H1 (cell line): ENCODE measurements around the gene ZCCHC17. TPM values are rescaled to one million over a fixed set of nuclear protein-coding genes. Genes with fewer than 3 reads are reported as not detected.

Source experiments
- CTCF ChIA-PET: fragments of 300-600 bp; sonication (Branson Sonifier 250); formaldehyde crosslinking; loops from one replicate; lab custom pipeline; 2021; ENCODE audit not compliant: partially characterized antibody; lab: Charles Lee
- POLR2A ChIA-PET: fragments of 300-600 bp; sonication (Branson Sonifier 250); formaldehyde crosslinking; loops from one replicate; lab custom pipeline; 2021; ENCODE audit warnings: inconsistent platforms; ENCODE audit not compliant: partially characterized antibody; lab: Charles Lee
- DNase-seq, 2 experiments: peaks; one replicate each; pipeline versions ENCODE4 v3.0.0 to v3.0.0-alpha.2; 2010 to 2022; ENCODE audit warnings: low spot score in 2 of 2, low read depth in 1 of 2, mixed read lengths in 1 of 2
- FAIRE-seq: peaks from 2 replicates; lab custom pipeline; 2011; peaks lifted over from hg19 to GRCh38; lab: Jason Lieb, UNC
- H2AFZ ChIP-seq: 2 replicates; pipeline ENCODE4 v1.8.1; 2012; ENCODE audit warnings: low read length, inconsistent platforms
- H2AK5ac ChIP-seq: 2 replicates; pipeline ENCODE4 v1.6.1; 2013; ENCODE audit warnings: low read depth, low read length
- H2BK120ac ChIP-seq: replicated peaks from 2 replicates; pipeline ENCODE3; 2013; ENCODE audit warnings: low read depth, low read length, inconsistent platforms
- H2BK12ac ChIP-seq: 2 replicates; pipeline ENCODE4 v1.6.1; 2013; ENCODE audit warnings: low read depth, low read length
- H2BK15ac ChIP-seq: 2 replicates; pipeline ENCODE4 v1.6.1; 2013; ENCODE audit warnings: low read length
- H2BK20ac ChIP-seq: 2 replicates; pipeline ENCODE4 v1.6.1; 2013; ENCODE audit warnings: low read length
- H2BK5ac ChIP-seq: 2 replicates; pipeline ENCODE4 v1.6.1; 2013; ENCODE audit warnings: low read depth, low read length
- H3K14ac ChIP-seq: 2 replicates; pipeline ENCODE4 v1.6.1; 2013; ENCODE audit warnings: inconsistent platforms; ENCODE audit not compliant: insufficient read length
- H3K18ac ChIP-seq: 2 replicates; pipeline ENCODE4 v1.6.1; 2013; ENCODE audit warnings: low read length; ENCODE audit errors: extremely low read depth
- H3K23ac ChIP-seq: 2 replicates; pipeline ENCODE4 v1.6.1; 2013; ENCODE audit warnings: inconsistent platforms; ENCODE audit not compliant: insufficient read length
- H3K23me2 ChIP-seq: 2 replicates; pipeline ENCODE4 v1.6.1; 2013; ENCODE audit warnings: low read depth, low read length
- H3K27ac ChIP-seq: 2 replicates; pipeline ENCODE4 v1.6.1; 2011; ENCODE audit warnings: low read depth, low read length, inconsistent platforms
- H3K27me3 ChIP-seq, 4 experiments: replicated peaks in 1 of 4; 1 replicate in 1 of 4; 2 replicates in 3 of 4; pipeline versions ENCODE4 v1.6.1 to v1.8.1; 2011 to 2013; ENCODE audit warnings: low read length in 3 of 4, mild to moderate bottlenecking in 3 of 4, inconsistent platforms in 2 of 4, mixed read lengths in 2 of 4, moderate library complexity in 1 of 4; ENCODE audit not compliant: control insufficient read depth in 3 of 4, insufficient read depth in 3 of 4; ENCODE audit errors: extremely low read depth in 1 of 4
- H3K36me3 ChIP-seq, 4 experiments: 2 replicates each; pipeline versions ENCODE4 v1.6.1 to v1.8.1; 2011 to 2013; ENCODE audit warnings: mild to moderate bottlenecking in 4 of 4, low read length in 3 of 4, moderate library complexity in 2 of 4, control low read depth in 1 of 4, inconsistent platforms in 1 of 4; ENCODE audit not compliant: insufficient read depth in 4 of 4, control insufficient read depth in 2 of 4
- H3K4ac ChIP-seq: replicated peaks from 2 replicates; pipeline ENCODE3; 2013; ENCODE audit warnings: low read length, low read depth, mixed read lengths, inconsistent platforms; ENCODE audit not compliant: insufficient read length
- H3K4me1 ChIP-seq, 4 experiments: replicated peaks in 1 of 4; 1 replicate in 1 of 4; 2 replicates in 3 of 4; pipeline versions ENCODE4 v1.6.1 to v1.8.1; 2011 to 2013; ENCODE audit warnings: low read length in 3 of 4, inconsistent platforms in 2 of 4, mixed read lengths in 1 of 4; ENCODE audit not compliant: insufficient read depth in 4 of 4, control insufficient read depth in 3 of 4
- H3K4me2 ChIP-seq, 2 experiments: 2 replicates each; pipeline versions ENCODE4 v1.6.1 to v1.8.1; 2011 to 2013; ENCODE audit warnings: low read depth in 2 of 2, low read length in 2 of 2, control low read depth in 1 of 2, inconsistent platforms in 1 of 2, mild to moderate bottlenecking in 1 of 2; ENCODE audit not compliant: insufficient read depth in 1 of 2
- H3K4me3 ChIP-seq, 4 experiments: fragments of 200-600, 300-600 bp in 1 of 4; sonication (generic), shearing (Covaris generic), sonication (Bioruptor Twin) in 1 of 4; 2 replicates each; pipeline versions ENCODE4 v1.5.1 to v1.8.1; 2011 to 2016; ENCODE audit warnings: low read length in 4 of 4, low read depth in 3 of 4, control low read depth in 2 of 4, inconsistent platforms in 2 of 4, mild to moderate bottlenecking in 2 of 4, mixed read lengths in 1 of 4, moderate library complexity in 1 of 4; ENCODE audit not compliant: insufficient read depth in 2 of 4; ENCODE audit errors: extremely low read depth in 1 of 4
- H3K56ac ChIP-seq: replicated peaks from 2 replicates; pipeline ENCODE3; 2013; ENCODE audit warnings: low read depth, mild to moderate bottlenecking, mixed read lengths, low read length, inconsistent platforms; ENCODE audit not compliant: insufficient read length
- H3K79me1 ChIP-seq: 2 replicates; pipeline ENCODE4 v1.6.1; 2013; ENCODE audit warnings: low read depth, low read length, control low read depth
- H3K79me2 ChIP-seq, 2 experiments: 2 replicates each; pipeline versions ENCODE4 v1.6.1 to v1.8.1; 2012 to 2013; ENCODE audit warnings: low read length in 2 of 2, mild to moderate bottlenecking in 2 of 2, inconsistent platforms in 1 of 2; ENCODE audit not compliant: insufficient read depth in 2 of 2, control insufficient read depth in 1 of 2
- H3K9ac ChIP-seq, 4 experiments: replicated peaks in 1 of 4; 1 replicate in 1 of 4; 2 replicates in 3 of 4; pipeline versions ENCODE4 v1.6.1 to v1.8.1; 2011 to 2013; ENCODE audit warnings: low read depth in 3 of 4, low read length in 3 of 4, control low read depth in 2 of 4, mild to moderate bottlenecking in 2 of 4, moderate library complexity in 2 of 4, inconsistent platforms in 1 of 4; ENCODE audit errors: extremely low read depth in 1 of 4
- H3K9me3 ChIP-seq, 2 experiments: 2 replicates each; pipeline versions ENCODE4 v1.6.1 to v1.8.1; 2012 to 2013; ENCODE audit warnings: mild to moderate bottlenecking in 2 of 2, moderate library complexity in 2 of 2, control low read depth in 1 of 2, inconsistent platforms in 1 of 2, low read depth in 1 of 2, low read length in 1 of 2, mixed read lengths in 1 of 2; ENCODE audit not compliant: insufficient read depth in 2 of 2
- H4K20me1 ChIP-seq, 2 experiments: replicated peaks in 1 of 2; 2 replicates each; pipeline versions ENCODE3 to v1.8.1; 2011 to 2013; ENCODE audit warnings: inconsistent platforms in 2 of 2, low read length in 2 of 2, mild to moderate bottlenecking in 1 of 2; ENCODE audit not compliant: insufficient read depth in 2 of 2, control insufficient read depth in 1 of 2
- H4K5ac ChIP-seq: 2 replicates; pipeline ENCODE4 v1.6.1; 2013; ENCODE audit warnings: low read length, low read depth, mixed read lengths, inconsistent platforms; ENCODE audit not compliant: insufficient read length
- H4K8ac ChIP-seq: 2 replicates; pipeline ENCODE4 v1.8.0; 2013; ENCODE audit warnings: mild to moderate bottlenecking, moderate library complexity, low read length, inconsistent platforms; ENCODE audit not compliant: insufficient read depth; ENCODE audit errors: extremely low read depth
- H4K91ac ChIP-seq: replicated peaks from 2 replicates; pipeline ENCODE3; 2013; ENCODE audit warnings: low read length, mixed read lengths, inconsistent platforms; ENCODE audit not compliant: insufficient read length
- BACH1 ChIP-seq: IDR thresholded peaks from 2 replicates; pipeline ENCODE4 v1.6.1; 2012; ENCODE audit warnings: low read length, improper control_type of control experiment
- CHD1 ChIP-seq: IDR thresholded peaks from 2 replicates; pipeline ENCODE4 v1.6.1; 2012; ENCODE audit warnings: low read depth, low read length, improper control_type of control experiment
- CHD2 ChIP-seq: IDR thresholded peaks from 2 replicates; pipeline ENCODE4 v1.6.1; 2012; ENCODE audit warnings: low read length, improper control_type of control experiment
- CTBP2 ChIP-seq: IDR thresholded peaks from 2 replicates; pipeline ENCODE4 v1.7.0; 2011; ENCODE audit warnings: borderline replicate concordance, mild to moderate bottlenecking, moderate library complexity, mixed read lengths, low read length; ENCODE audit not compliant: insufficient read depth, insufficient read length
- JUN ChIP-seq: IDR thresholded peaks from 2 replicates; pipeline ENCODE4 v1.6.1; 2011; ENCODE audit warnings: low read depth, mild to moderate bottlenecking, improper control_type of control experiment, low read length
- POLR2A ChIP-seq, 2 experiments: IDR thresholded peaks; 1 replicate in 1 of 2; 2 replicates in 1 of 2; pipeline ENCODE4 v1.6.1; 2011; ENCODE audit warnings: low read depth in 2 of 2, low read length in 2 of 2, mild to moderate bottlenecking in 2 of 2; ENCODE audit errors: control extremely low read depth in 1 of 2
- RBBP5 ChIP-seq: IDR thresholded peaks from 2 replicates; pipeline ENCODE4 v1.7.1; 2012; ENCODE audit warnings: low read depth, mild to moderate bottlenecking, inconsistent platforms, low read length, moderate library complexity, borderline replicate concordance
- SIN3A ChIP-seq, 2 experiments: IDR thresholded peaks in 1 of 2; conservative IDR thresholded peaks in 1 of 2; 2 replicates each; pipeline ENCODE4 v1.6.1; 2011 to 2012; ENCODE audit warnings: low read length in 2 of 2, improper control_type of control experiment in 1 of 2, low read depth in 1 of 2, mild to moderate bottlenecking in 1 of 2
- SIX5 ChIP-seq: IDR thresholded peaks from 2 replicates; pipeline ENCODE4 v1.6.1; 2011; ENCODE audit warnings: mild to moderate bottlenecking, low read depth, low read length
- SP4 ChIP-seq: IDR thresholded peaks from 2 replicates; pipeline ENCODE4 v1.6.1; 2012; ENCODE audit warnings: low read length, inconsistent platforms
- TBP ChIP-seq: IDR thresholded peaks from 2 replicates; pipeline ENCODE4 v1.6.1; 2011; ENCODE audit warnings: low read depth, low read length, improper control_type of control experiment
- YY1 ChIP-seq: IDR thresholded peaks from 2 replicates; pipeline ENCODE4 v1.6.1; 2011; ENCODE audit warnings: low read depth, mild to moderate bottlenecking, low read length
- WGBS, 2 experiments: shearing (Covaris generic) in 1 of 2; methylation state at CpG; one replicate each; pipeline versions ENCODE4 v1.1.6 to v1.1.7; 2013 to 2015; ENCODE audit warnings: low lambda C conversion rate in 2 of 2, mixed read lengths in 2 of 2, inconsistent platforms in 1 of 2, low coverage in 1 of 2, missing lambda C conversion rate in 1 of 2; ENCODE audit not compliant: insufficient replicate concordance in 2 of 2, insufficient coverage in 1 of 2, insufficient read length in 1 of 2; ENCODE audit errors: extremely low coverage in 1 of 2, missing lambda C conversion rate in 1 of 2; 5-methylcytosine and 5-hydroxymethylcytosine counted together
- polyA plus RNA-seq, 7 experiments: library from polyadenylated mRNA; depleted of rRNA in 3 of 7; stranded (reverse) in 5 of 7; unstranded in 2 of 7; fragments of >200 nt in 5 of 7; fragments of 200-250 nt in 2 of 7; gene quantifications; 1 replicate in 5 of 7; 2 replicates in 1 of 7; 4 replicates in 1 of 7; pipeline versions ENCODE4 v1.2.1 to v1.2.3, GENCODE V29; 2011 to 2013; ENCODE audit warnings: missing spikeins in 2 of 7, mixed read lengths in 2 of 7
- total RNA-seq: library from RNA; stranded (reverse); fragmentation: NEBNext Ultra II Directional; extraction: Animal tissue kit (Norgen Biotek cat#: 25700); gene quantifications from 2 replicates; pipeline ENCODE4 v1.2.1, GENCODE V29; 2021
- TF ChIP-seq, protein P1 (sequence below): IDR thresholded peaks from 2 replicates; pipeline ENCODE4 v1.6.1; 2012; ENCODE audit warnings: inconsistent platforms
- TF ChIP-seq, protein P2 (sequence below): IDR thresholded peaks from 2 replicates; pipeline ENCODE4 v1.6.1; 2012; ENCODE audit warnings: inconsistent platforms

The ZCCHC17 gene
- total and polyA plus RNA-seq, 2 of the 8 experiments (the other 6 are each of a cell fraction or from before 2014, with no cell fraction given) = 51.6 to 59.3 TPM

DNA sequence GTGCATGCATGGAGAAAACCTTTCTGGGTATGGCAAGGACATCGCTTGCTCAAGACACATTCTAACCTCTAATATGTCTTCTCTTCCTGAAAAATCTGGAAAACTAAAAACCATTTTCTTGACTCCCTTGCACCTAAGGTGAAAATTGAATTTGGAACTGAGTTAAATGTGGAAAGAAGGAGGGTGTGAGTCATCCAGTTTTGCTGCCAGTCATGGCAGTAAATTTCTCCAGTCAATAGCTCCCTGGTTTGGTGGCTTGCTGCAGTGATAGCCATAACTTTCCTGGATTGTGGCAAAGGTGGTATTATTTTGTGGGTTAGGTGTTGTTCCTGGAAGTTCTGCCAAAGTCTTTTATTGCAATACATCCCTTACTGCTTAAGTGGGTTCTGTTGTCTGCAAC, 2.5 kb downstream of the ZCCHC17 start:
- Histone ChIP-seq H3K79me1 (peaks cover 18% of the 10 kb centered on the region), H3K36me3 (peaks cover 0 to 5% (median 2%) of the 10 kb centered on the region in 4 experiments; a peak in 3 of 8 replicates), H3K23ac (no peak overlapping the region), H3K9ac (no peak overlapping the region), H2BK12ac (no peak overlapping the region), H4K5ac (no peak overlapping the region), H2AFZ (no peak overlapping the region), H4K91ac (no peak overlapping the region), H3K4me3 (no peak overlapping the region), H2BK20ac (no peak overlapping the region), H3K18ac (no peak overlapping the region), H3K27me3 (no peaks in the 10 kb centered on the region), H2AK5ac (no peak overlapping the region), H2BK120ac (no peak overlapping the region), H3K4me1 (peaks cover 0 to 8% (median 4%) of the 10 kb centered on the region in 4 experiments; a peak in 4 of 7 replicates), H3K79me2 (peaks cover 22 to 85% of the 10 kb centered on the region in 2 experiments), H3K14ac (no peak overlapping the region), H3K27ac (no peak overlapping the region), H3K4ac (no peak overlapping the region), H3K9me3 (no peaks in the 10 kb centered on the region), H4K8ac (no peak overlapping the region), H2BK5ac (no peak overlapping the region), H3K4me2 (no peak overlapping the region), H4K20me1 (peaks cover 0 to 3% of the 10 kb centered on the region in 2 experiments), H2BK15ac (no peak overlapping the region), H3K23me2 (peaks cover 8% of the 10 kb centered on the region), H3K56ac (no peak overlapping the region)
- FAIRE-seq = no peak
- CTCF ChIA-PET = interaction anchor here (1.4 kb wide), 1 partner anchor 114 kb away, joined by 3 read pairs; no protein-coding TSS in a partner anchor
- POLR2A ChIA-PET = no interaction called here
- DNase-seq = no peak
- WGBS, 2 experiments = 86% methylated on average over 1 of the region's 1 CpG; no CpG with 5 or more reads in 1 of the 2 experiments
- TF ChIP-seq RBBP5 (no peak), SIX5 (no peak), SIN3A (conservative IDR thresholded peaks at IDR 0.05 in 1 of 2, IDR thresholded peaks at IDR 0.05 in 1 of 2; ENCODE audit: low read depth in 1 of 2, low read length in 2 of 2) (no peak), JUN (no peak), CHD1 (no peak), SP4 (no peak), CTBP2 (no peak), TBP (no peak), BACH1 (no peak), POLR2A (IDR thresholded peaks at IDR 0.05; ENCODE audit: control extremely low read depth in 1 of 2, low read depth in 2 of 2, low read length in 2 of 2) (no peak), CHD2 (no peak), YY1 (no peak)
- TF ChIP-seq, protein P1, sequence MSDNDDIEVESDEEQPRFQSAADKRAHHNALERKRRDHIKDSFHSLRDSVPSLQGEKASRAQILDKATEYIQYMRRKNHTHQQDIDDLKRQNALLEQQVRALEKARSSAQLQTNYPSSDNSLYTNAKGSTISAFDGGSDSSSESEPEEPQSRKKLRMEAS = no peak
- TF ChIP-seq, protein P2, sequence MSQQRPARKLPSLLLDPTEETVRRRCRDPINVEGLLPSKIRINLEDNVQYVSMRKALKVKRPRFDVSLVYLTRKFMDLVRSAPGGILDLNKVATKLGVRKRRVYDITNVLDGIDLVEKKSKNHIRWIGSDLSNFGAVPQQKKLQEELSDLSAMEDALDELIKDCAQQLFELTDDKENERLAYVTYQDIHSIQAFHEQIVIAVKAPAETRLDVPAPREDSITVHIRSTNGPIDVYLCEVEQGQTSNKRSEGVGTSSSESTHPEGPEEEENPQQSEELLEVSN = no peak
